ENCODE results near the gene SAFB2. TPM values are rescaled to one million over a fixed set of nuclear protein-coding genes. Genes with fewer than 3 reads are reported as not detected.

The SAFB2 gene
- total RNA-seq, 2 experiments from 2014 or later = 65.0 to 78.6 TPM

DNA sequence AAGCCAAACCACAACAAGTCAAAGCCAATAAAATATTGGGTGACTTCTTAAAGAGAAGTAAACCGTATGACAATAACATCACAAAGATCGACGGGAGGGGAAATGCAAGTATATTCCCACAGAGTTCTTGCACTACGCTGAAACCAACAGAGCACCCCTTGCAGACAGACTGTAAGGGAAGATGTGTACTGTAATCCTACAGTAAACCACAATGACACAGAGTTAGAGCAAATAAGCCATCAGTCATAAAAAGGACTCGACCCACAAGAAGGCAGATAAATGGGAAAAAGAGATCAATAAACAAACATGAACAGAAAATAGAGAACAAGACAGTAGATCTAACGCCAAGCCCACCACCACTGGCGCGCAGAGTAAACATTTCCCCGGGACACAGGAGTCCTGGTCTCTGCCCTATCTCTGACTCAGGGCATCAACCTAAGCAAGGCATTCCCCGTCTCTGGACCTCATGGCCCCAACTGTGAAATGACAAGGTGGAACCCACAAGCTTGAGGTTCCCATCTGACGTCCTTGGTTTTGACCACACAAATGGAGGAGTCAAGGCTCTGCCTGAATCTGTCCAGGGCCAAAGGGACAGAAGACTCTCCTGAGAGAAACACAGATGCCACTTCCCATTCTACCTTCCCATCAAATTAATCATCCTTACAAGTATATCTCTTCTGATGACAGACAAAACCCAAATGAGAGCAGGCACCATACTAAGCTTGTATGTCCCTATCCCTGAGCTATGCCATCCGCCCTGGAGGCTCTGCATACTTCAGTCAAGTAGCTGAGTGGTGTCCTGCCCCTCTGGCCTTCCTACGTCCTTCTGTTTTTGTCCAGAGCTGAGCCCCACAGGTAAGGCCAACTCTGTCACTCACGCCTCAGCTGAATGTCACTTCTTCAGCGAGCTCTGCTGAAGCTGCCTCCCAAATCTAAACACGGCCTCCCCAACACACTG lies 15.0 kb downstream of the SAFB2 start:
- ATAC-seq = no peak
- Mint-ChIP-seq H3K27ac (no peak overlapping the region), H3K4me1 (peaks cover 9% of the 10 kb centered on the region), H3K27me3 (no peaks in the 10 kb centered on the region), H3K36me3 (ENCODE audit: low read depth) (peaks cover 76% of the 10 kb centered on the region), H3K4me3 (no peak overlapping the region), H3K9me3 (ENCODE audit: low read depth) (no peaks in the 10 kb centered on the region)
- CTCF ChIA-PET = interaction anchor here (0.6 kb wide), 2 partner anchors 8 to 226 kb away, joined by 3 to 4 read pairs; no protein-coding TSS in a partner anchor
- POLR2A ChIA-PET = no interaction called here
- intact Hi-C loops (cut with DNase I, micrococcal nuclease) = no loop called here
- DNase-seq = no peak

DNA sequence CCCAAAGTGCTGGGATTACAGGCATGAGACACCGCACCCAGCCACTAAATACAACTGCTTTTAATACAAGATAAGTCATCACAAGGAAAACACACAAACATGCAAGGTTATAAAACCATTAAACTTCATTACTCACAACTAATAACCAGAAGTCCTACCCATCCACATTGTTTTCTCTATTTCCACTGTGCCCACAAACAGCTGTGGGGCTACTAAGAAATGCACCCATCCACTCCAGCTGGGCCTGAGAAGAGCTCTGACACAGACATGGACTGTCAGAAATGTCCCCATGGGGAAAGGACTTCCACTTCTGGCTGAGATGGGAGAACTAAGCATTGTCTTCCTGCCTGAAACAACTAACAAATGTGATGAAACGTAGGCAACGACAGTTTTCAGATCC lies 17.2 kb downstream of the SAFB2 start:
- Mint-ChIP-seq H3K27ac (no peak overlapping the region), H3K36me3 (ENCODE audit: low read depth) (peaks cover 71% of the 10 kb centered on the region), H3K9me3 (ENCODE audit: low read depth) (no peaks in the 10 kb centered on the region), H3K4me3 (no peak overlapping the region), H3K4me1 (peaks cover 9% of the 10 kb centered on the region), H3K27me3 (no peaks in the 10 kb centered on the region)
- intact Hi-C loops (cut with DNase I, micrococcal nuclease) = no loop called here
- ATAC-seq (no peak), DNase-seq (no peak)
- POLR2A ChIA-PET = interaction anchor here (0.7 to 1.4 kb wide), 2 partner anchors 8 to 10 kb away, joined by 3 read pairs; no protein-coding TSS in a partner anchor
- CTCF ChIA-PET = interaction anchor here (1.7 kb wide), 1 partner anchor 11 kb away, joined by 4 read pairs; no protein-coding TSS in a partner anchor

DNA sequence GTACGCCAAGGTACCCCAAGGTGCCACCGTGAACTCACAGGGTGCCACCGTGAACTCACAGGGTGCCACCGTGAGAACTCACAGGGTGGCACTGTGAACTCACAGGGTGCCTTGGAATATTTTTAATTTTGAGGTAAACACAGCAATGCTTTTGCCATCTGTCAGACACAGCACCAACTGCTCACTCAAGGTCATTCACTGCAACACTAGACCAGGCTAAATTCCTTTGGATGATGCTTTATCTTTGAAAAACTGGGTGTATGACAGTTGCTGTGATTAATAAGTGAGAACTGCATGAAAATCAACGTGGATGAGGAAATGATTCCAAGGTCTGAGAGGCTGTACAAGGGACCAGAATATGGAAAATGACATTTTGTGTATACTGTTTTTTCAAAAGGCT lies 18.9 kb downstream of the SAFB2 start:
- POLR2A ChIA-PET = no interaction called here
- H3K27ac Mint-ChIP-seq = no peak overlapping the region
- H3K36me3 Mint-ChIP-seq (ENCODE audit: low read depth) = peaks cover 70% of the 10 kb centered on the region
- ATAC-seq (no peak), DNase-seq (no peak)
- CTCF ChIA-PET = no interaction called here
- no peaks in the 10 kb centered on the region for H3K9me3 Mint-ChIP-seq (ENCODE audit: low read depth)
- H3K27me3 Mint-ChIP-seq = no peaks in the 10 kb centered on the region
- intact Hi-C loops (cut with DNase I, micrococcal nuclease) = no loop called here
- no peak overlapping the region for H3K4me3 Mint-ChIP-seq
- H3K4me1 Mint-ChIP-seq = peaks cover 9% of the 10 kb centered on the region

DNA sequence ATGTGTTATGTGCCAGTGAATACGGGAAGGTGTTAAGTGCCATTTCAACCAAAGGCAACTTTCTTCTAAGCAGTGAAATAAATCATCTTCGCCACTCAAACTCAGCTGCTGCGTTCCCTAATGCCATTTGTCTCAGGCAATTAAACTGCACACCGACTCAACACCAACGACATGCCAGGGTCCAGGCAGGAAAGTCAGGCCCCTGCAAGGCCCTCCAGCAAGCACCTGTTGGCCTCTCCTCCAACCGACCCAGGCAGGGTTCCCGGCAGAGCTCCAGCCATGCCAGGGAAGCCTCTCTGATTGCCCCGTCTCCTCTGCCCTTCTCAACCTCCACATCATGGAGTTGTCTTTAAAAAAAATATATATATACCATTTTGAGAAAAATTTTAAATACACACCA lies 21.8 kb downstream of the SAFB2 start:
- no peak for ATAC-seq
- Mint-ChIP-seq H3K36me3 (ENCODE audit: low read depth) (peaks cover 66% of the 10 kb centered on the region), H3K4me3 (no peak overlapping the region), H3K27me3 (no peaks in the 10 kb centered on the region), H3K27ac (no peak overlapping the region), H3K9me3 (ENCODE audit: low read depth) (no peaks in the 10 kb centered on the region), H3K4me1 (no peaks in the 10 kb centered on the region)
- POLR2A ChIA-PET = no interaction called here
- intact Hi-C loops (cut with DNase I, micrococcal nuclease) = no loop called here
- no peak for DNase-seq
- CTCF ChIA-PET = no interaction called here

DNA sequence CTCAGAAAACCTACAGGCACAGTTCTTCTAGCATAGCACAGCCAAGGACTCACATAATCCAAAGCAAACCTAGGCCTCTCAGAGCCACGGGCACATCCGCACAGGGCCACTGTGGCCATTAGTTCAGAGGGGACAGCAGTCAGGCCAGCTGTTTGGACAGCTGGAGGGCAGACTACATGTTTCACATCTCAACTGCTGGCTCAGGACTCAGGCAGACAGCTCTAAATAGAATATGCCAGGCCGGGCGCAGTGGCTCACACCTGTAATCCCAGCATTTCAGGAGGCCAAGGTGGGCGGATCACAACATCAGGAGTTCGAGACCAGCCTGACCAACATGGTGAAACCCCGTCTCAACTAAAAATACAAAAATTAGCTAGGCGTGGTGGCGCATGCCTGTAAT lies 26.8 kb downstream of the SAFB2 start:
- ChIA-PET CTCF (interaction anchor here (1.2 kb wide), 1 partner anchor 24 kb away, joined by 6 read pairs; no protein-coding TSS in a partner anchor), POLR2A (interaction anchor here (0.6 to 1.0 kb wide), 2 partner anchors 61 to 627 kb away, joined by 3 read pairs; partner anchors contain the start of gene KDM4B)
- Mint-ChIP-seq H3K4me3 (no peak overlapping the region), H3K9me3 (ENCODE audit: low read depth) (no peaks in the 10 kb centered on the region), H3K4me1 (no peaks in the 10 kb centered on the region), H3K36me3 (ENCODE audit: low read depth) (peaks cover 73% of the 10 kb centered on the region), H3K27ac (no peak overlapping the region), H3K27me3 (no peaks in the 10 kb centered on the region)
- intact Hi-C loops (cut with DNase I, micrococcal nuclease) = no loop called here
- DNase-seq (no peak), ATAC-seq (no peak)

DNA sequence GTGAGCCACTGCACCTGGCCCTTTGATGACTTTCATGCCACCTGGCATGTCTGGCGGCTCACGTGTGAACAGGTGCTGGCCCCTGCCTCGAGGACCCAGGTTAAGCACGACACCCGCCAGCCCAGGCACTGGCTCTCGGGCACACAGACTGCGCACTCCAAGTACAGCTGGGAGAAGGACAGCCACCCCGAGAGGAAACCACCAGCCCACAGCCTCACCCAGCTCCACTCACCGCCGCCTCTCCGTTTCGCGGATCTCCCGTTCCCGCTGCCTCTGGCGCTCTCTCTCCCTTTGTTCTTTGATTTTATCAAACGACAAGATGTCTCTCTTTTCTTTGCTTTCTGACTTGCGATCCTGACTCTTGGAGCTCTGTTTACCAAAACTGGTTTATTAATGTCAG lies 27.4 kb downstream of the SAFB2 start:
- Mint-ChIP-seq H3K27me3 (no peaks in the 10 kb centered on the region), H3K4me3 (no peak overlapping the region), H3K36me3 (ENCODE audit: low read depth) (peaks cover 74% of the 10 kb centered on the region), H3K4me1 (no peaks in the 10 kb centered on the region), H3K27ac (no peak overlapping the region), H3K9me3 (ENCODE audit: low read depth) (no peaks in the 10 kb centered on the region)
- DNase-seq (no peak), ATAC-seq (no peak)
- ChIA-PET CTCF (interaction anchor here (1.2 to 1.8 kb wide), 2 partner anchors 10 to 24 kb away, joined by 4 to 6 read pairs; no protein-coding TSS in a partner anchor), POLR2A (interaction anchor here (0.6 to 1.0 kb wide), 2 partner anchors 60 to 626 kb away, joined by 3 read pairs; partner anchors contain the start of gene KDM4B)
- intact Hi-C loops (cut with DNase I, micrococcal nuclease) = no loop called here

DNA sequence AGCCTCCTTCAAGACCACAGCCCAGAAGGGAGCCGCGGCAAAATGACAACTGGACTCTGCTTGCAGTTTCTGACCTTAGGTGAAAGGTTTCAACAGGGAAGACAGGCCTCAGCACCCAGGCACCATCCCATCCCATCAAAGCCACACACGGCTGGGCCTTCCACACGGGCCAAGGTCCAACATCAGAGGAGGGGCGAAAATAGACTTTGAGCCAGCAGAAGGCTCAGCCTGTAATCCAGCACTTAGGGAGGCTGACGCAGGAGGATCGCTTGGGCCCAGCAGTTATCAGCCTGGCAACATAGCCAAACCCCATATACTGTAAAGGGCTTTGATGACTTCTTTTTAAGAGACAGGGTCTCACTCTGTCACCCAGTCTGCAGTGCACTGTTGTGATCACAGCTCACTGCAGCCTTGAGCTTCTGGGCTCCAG lies 28.0 kb downstream of the SAFB2 start:
- no peak overlapping the region for H3K27ac Mint-ChIP-seq
- intact Hi-C loops (cut with DNase I, micrococcal nuclease) = no loop called here
- H3K4me1 Mint-ChIP-seq = no peaks in the 10 kb centered on the region
- CTCF ChIA-PET = interaction anchor here (0.8 to 1.8 kb wide), 3 partner anchors 10 to 95 kb away, joined by 3 to 4 read pairs (median 4); partner anchors contain the start of gene RPL36
- H3K27me3 Mint-ChIP-seq = no peaks in the 10 kb centered on the region
- no peak overlapping the region for H3K4me3 Mint-ChIP-seq
- H3K9me3 Mint-ChIP-seq (ENCODE audit: low read depth) = no peaks in the 10 kb centered on the region
- DNase-seq (no peak), ATAC-seq (no peak)
- peaks cover 69% of the 10 kb centered on the region for H3K36me3 Mint-ChIP-seq (ENCODE audit: low read depth)
- POLR2A ChIA-PET = no interaction called here

DNA sequence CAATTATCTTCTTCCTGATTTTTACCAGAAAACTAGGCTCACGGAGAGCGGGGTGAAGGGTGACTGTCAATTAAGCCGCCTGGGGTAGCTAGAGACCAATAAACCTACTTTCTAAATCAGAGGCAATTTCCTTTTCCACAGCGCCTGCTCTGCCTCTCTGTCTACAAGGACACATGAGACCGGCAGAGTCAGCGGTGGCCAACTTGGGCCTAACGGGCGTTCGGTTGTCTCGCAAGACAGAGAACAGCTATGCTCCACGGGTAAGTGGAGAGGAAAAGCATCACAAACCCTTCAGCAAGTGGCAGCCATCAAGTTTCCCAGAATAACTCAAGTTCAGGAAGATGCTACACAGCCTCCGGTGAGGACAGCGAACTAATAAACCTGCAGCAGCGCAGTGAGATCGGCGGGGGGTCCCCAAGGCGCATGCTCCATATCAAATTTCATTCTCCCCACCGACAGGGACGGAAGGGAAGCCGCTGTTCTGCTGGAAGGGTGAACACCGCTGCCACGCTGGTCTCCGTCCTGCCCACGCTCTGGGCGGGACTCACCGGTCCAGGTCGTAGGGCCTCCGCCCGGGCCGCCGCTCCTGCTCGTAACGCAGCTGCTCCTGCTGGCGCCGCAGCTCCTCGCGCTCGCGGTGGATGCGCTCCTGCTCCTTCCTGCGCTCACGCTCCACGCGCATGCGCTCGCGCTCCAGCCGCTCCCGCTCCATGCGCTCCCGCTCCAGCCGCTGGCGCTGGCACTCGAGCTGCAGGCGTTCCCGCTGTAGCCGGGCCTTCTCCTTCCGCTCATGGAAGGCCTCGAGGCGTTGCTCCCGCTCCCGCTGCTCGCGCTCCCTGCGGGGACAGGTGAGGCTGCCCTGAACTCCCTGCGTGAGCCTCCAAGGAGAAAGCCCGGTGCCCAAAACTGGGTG lies 29.0 kb downstream of the SAFB2 start:
- H3K27ac Mint-ChIP-seq = no peak overlapping the region
- no peaks in the 10 kb centered on the region for H3K4me1 Mint-ChIP-seq
- ATAC-seq = no peak
- H3K27me3 Mint-ChIP-seq = no peaks in the 10 kb centered on the region
- peaks cover 66% of the 10 kb centered on the region for H3K36me3 Mint-ChIP-seq (ENCODE audit: low read depth)
- H3K4me3 Mint-ChIP-seq = no peak overlapping the region
- intact Hi-C loops (cut with DNase I, micrococcal nuclease) = no loop called here
- POLR2A ChIA-PET = interaction anchor here (0.6 to 0.9 kb wide), 2 partner anchors 12 to 84 kb away, joined by 3 read pairs; no protein-coding TSS in a partner anchor
- H3K9me3 Mint-ChIP-seq (ENCODE audit: low read depth) = no peaks in the 10 kb centered on the region
- no peak for DNase-seq
- CTCF ChIA-PET = interaction anchor here (0.8 to 1.8 kb wide), 4 partner anchors 11 to 96 kb away, joined by 3 to 4 read pairs (median 4); partner anchors contain the start of genes RPL36 and SAFB

DNA sequence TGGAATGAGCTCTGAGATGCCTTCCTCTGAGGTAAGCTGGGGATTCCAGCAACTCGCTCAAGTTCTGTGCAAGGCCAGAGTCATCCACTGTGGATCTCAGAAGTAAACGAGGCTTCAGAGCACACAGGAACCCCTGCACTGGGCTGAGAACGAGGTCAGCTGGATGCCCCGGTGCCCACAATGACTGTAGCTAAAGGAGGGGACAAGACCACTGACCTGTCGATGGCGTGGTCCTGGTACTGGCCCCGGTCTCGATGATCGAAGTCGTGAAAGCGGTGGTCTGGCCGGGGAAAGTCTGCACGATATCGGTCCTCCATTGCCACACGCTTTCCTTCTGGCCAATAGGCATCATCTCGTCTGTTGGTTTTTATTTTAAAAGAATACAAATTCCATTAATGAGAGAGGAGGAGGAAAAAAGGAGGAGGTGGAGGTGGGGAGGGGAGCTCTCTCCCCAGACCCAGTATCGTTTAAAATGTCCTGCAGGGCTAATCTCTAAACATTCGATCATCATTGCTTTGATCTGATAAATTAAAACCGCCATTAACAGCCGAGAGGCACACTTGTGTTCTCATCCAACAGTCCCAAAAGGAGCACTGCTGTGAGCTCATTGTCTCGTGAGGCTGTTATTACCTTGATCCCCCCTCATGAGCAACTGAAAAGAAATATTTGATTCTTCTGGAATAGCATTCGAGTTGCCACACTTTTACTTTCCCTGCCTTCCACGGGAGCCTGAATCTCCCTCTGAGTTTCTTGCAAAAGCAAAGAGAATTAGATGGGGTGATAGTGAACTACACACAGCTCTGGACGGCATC lies 29.8 kb downstream of the SAFB2 start:
- no peaks in the 10 kb centered on the region for H3K4me1 Mint-ChIP-seq
- H3K27me3 Mint-ChIP-seq = no peaks in the 10 kb centered on the region
- H3K9me3 Mint-ChIP-seq (ENCODE audit: low read depth) = no peaks in the 10 kb centered on the region
- CTCF ChIA-PET = interaction anchor here (1.0 kb wide), 1 partner anchor 30 kb away, joined by 3 read pairs; the partner anchor contains the start of gene SAFB
- H3K4me3 Mint-ChIP-seq = no peak overlapping the region
- no peak for ATAC-seq
- H3K36me3 Mint-ChIP-seq (ENCODE audit: low read depth) = peaks cover 66% of the 10 kb centered on the region
- H3K27ac Mint-ChIP-seq = no peak overlapping the region
- DNase-seq = no peak
- intact Hi-C loops (cut with DNase I, micrococcal nuclease) = no loop called here
- POLR2A ChIA-PET = interaction anchor here (0.6 to 0.9 kb wide), 2 partner anchors 11 to 85 kb away, joined by 3 read pairs; no protein-coding TSS in a partner anchor

DNA sequence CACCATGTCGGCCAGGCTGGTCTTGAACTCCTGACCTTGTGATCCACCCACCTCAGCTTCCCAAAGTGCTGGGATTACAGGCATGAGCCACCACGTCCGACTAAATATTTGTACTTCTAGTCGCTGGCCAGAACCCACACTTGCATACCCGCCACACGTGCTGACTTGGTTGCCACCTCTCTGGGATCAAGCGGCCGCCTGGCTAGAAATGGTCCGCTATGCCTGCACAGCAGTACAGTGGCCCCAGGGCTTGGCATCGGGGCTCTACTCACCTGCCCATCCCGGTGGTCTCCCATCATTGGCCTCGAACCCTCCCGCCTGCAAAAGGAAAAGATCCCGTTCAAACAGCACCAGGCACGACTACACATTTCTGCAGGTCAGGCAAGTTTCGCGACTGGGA lies 31.1 kb downstream of the SAFB2 start:
- DNase-seq = no peak
- ChIA-PET POLR2A (interaction anchor here (0.6 kb wide), 1 partner anchor 21 kb away, joined by 6 read pairs; no protein-coding TSS in a partner anchor), CTCF (interaction anchor here (0.6 kb wide), 2 partner anchors 236 to 512 kb away, joined by 3 to 5 read pairs; no protein-coding TSS in a partner anchor)
- no peak overlapping the region for H3K4me3 Mint-ChIP-seq
- H3K27me3 Mint-ChIP-seq = no peaks in the 10 kb centered on the region
- peaks cover 68% of the 10 kb centered on the region for H3K36me3 Mint-ChIP-seq (ENCODE audit: low read depth)
- H3K27ac Mint-ChIP-seq = no peak overlapping the region
- intact Hi-C loops (cut with DNase I, micrococcal nuclease) = no loop called here
- H3K9me3 Mint-ChIP-seq (ENCODE audit: low read depth) = no peaks in the 10 kb centered on the region
- no peak for ATAC-seq
- H3K4me1 Mint-ChIP-seq = peaks cover 5% of the 10 kb centered on the region
